GM12878 (cell line): ENCODE data around the gene CARD14. TPM values are rescaled to one million over a fixed set of nuclear protein-coding genes. Genes with fewer than 3 reads are reported as not detected.

Experiments
- ATAC-seq: fragments of 200-7000 bp; cut with Tn5 transposase; 3 replicates; pipeline ENCODE4 v1.9.1; 2020; ENCODE audit warnings: mild to moderate bottlenecking, moderate library complexity
- BruUV-seq: library from RNA; stranded (reverse); fragments of 400-500 nt; replicated peaks from 2 replicates; lab custom pipeline; 2021; lab: Mats Ljungman, UMichigan
- CTCF ChIA-PET: fragments of 300-600 bp; sonication (Branson Sonifier 250); formaldehyde crosslinking; extraction: SDS; loops from one replicate; lab custom pipeline; 2021; ENCODE audit warnings: inconsistent platforms; lab: Yijun Ruan, JAX
- POLR2A ChIA-PET: fragments of 350-600 bp; formaldehyde crosslinking; extraction: SDS; loops from one replicate; lab custom pipeline; 2021; ENCODE audit warnings: inconsistent platforms; lab: Charles Lee
- RAD21 ChIA-PET: fragments of 300-600 bp; sonication (Branson Sonifier 250); formaldehyde crosslinking; loops from one replicate; lab custom pipeline; 2023; ENCODE audit warnings: antibody characterized with exemption; ENCODE audit not compliant: unreplicated experiment; lab: Charles Lee
- SMC1A ChIA-PET: fragments of 300-600 bp; sonication (Branson Sonifier 250); formaldehyde crosslinking; loops from one replicate; lab custom pipeline; 2023; ENCODE audit not compliant: unreplicated experiment, uncharacterized antibody; lab: Charles Lee
- DNase-seq: peaks from one replicate; pipeline ENCODE4 v3.0.0-alpha.2; 2011; ENCODE audit warnings: low read depth, low spot score
- FAIRE-seq: peaks from 3 replicates; lab custom pipeline; 2011; peaks lifted over from hg19 to GRCh38; lab: Jason Lieb, UNC
- H2AFZ ChIP-seq: 2 replicates; pipeline ENCODE4 v1.6.0; 2011; ENCODE audit warnings: low read depth, low read length, control low read depth; ENCODE audit not compliant: control insufficient read depth
- H3K27ac ChIP-seq: 2 replicates; pipeline ENCODE4 v1.5.1; 2011; ENCODE audit warnings: control low read depth; ENCODE audit not compliant: control insufficient read depth, insufficient read depth
- H3K27me3 ChIP-seq, 2 experiments: replicated peaks in 1 of 2; 2 replicates each; pipeline versions ENCODE4 v1.6.0 to v1.6.1; 2011; ENCODE audit warnings: low read length in 1 of 2; ENCODE audit not compliant: control insufficient read depth in 2 of 2, insufficient read depth in 2 of 2
- H3K36me3 ChIP-seq, 2 experiments: 2 replicates each; pipeline ENCODE4 v1.5.1; 2011; ENCODE audit warnings: low read length in 1 of 2; ENCODE audit not compliant: control insufficient read depth in 2 of 2, insufficient read depth in 2 of 2
- H3K4me1 ChIP-seq: 2 replicates; pipeline ENCODE4 v1.6.1; 2011; ENCODE audit warnings: mild to moderate bottlenecking, low read length, moderate library complexity, mixed read lengths; ENCODE audit not compliant: control insufficient read depth, insufficient read depth
- H3K4me2 ChIP-seq: 2 replicates; pipeline ENCODE4 v1.6.0; 2011; ENCODE audit warnings: control low read depth; ENCODE audit not compliant: control insufficient read depth, insufficient read depth
- H3K4me3 ChIP-seq: fragments of 200-600 bp; sonication (generic); 2 replicates; pipeline ENCODE4 v1.5.1; 2016
- H3K79me2 ChIP-seq: 2 replicates; pipeline ENCODE4 v1.6.0; 2011; ENCODE audit warnings: low read length; ENCODE audit not compliant: control insufficient read depth, insufficient read depth
- H3K9ac ChIP-seq: 2 replicates; pipeline ENCODE4 v1.8.0; 2011; ENCODE audit warnings: low read length, control low read depth, mixed read lengths; ENCODE audit not compliant: control insufficient read depth, insufficient read depth
- H3K9me3 ChIP-seq: replicated peaks from 3 replicates; pipeline ENCODE4 v1.5.1; 2011; ENCODE audit warnings: mild to moderate bottlenecking, low read length; ENCODE audit not compliant: control insufficient read depth, insufficient read depth
- H4K20me1 ChIP-seq: 2 replicates; pipeline ENCODE4 v1.6.0; 2011; ENCODE audit not compliant: control insufficient read depth, insufficient read depth
- EED ChIP-seq: sonication (generic); IDR thresholded peaks from 2 replicates; pipeline ENCODE4 v1.6.1; 2016; ENCODE audit warnings: antibody characterized with exemption, low read depth
- ETV6 ChIP-seq, 2 experiments: fragments of 450-650 bp in 1 of 2; IDR thresholded peaks in 1 of 2; conservative IDR thresholded peaks in 1 of 2; 2 replicates each; pipeline ENCODE4 v1.6.1; 2014; ENCODE audit warnings: antibody characterized with exemption in 1 of 2, borderline replicate concordance in 1 of 2, low read depth in 1 of 2, mild to moderate bottlenecking in 1 of 2, moderate library complexity in 1 of 2
- HDAC6 ChIP-seq: fragments of 200-600 bp; sonication (generic); IDR thresholded peaks from one replicate; pipeline ENCODE4 v1.8.0; 2017; ENCODE audit warnings: antibody characterized with exemption; ENCODE audit not compliant: unreplicated experiment
- SIN3A ChIP-seq: IDR thresholded peaks from 2 replicates; pipeline ENCODE4 v1.6.1; 2012; ENCODE audit warnings: low read depth, low read length, improper control_type of control experiment
- SMC3 ChIP-seq: IDR thresholded peaks from 2 replicates; pipeline ENCODE4 v1.6.1; 2011; ENCODE audit warnings: low read length, improper control_type of control experiment, borderline replicate concordance
- SPI1 ChIP-seq: IDR thresholded peaks from 2 replicates; pipeline ENCODE4 v1.6.1; 2011; ENCODE audit warnings: low read depth, mild to moderate bottlenecking, low read length, moderate library complexity, borderline replicate concordance; ENCODE audit not compliant: insufficient read depth
- SUZ12 ChIP-seq: fragments of 200-600 bp; sonication (generic); IDR thresholded peaks from one replicate; pipeline ENCODE4 v1.6.1; 2018; ENCODE audit warnings: antibody characterized with exemption, mild to moderate bottlenecking; ENCODE audit not compliant: unreplicated experiment
- WGBS: methylation state at CpG from one replicate; pipeline ENCODE4 v1.1.6; 2016; ENCODE audit warnings: low lambda C conversion rate; ENCODE audit not compliant: insufficient replicate concordance, insufficient coverage; ENCODE audit errors: missing lambda C conversion rate; 5-methylcytosine and 5-hydroxymethylcytosine counted together
- in situ Hi-C: fragments of 300-500 bp; cut with MboI; formaldehyde crosslinking; loops from 9 replicates; pipeline ENCODE4 v1.14.3; 2018; ENCODE audit warnings: mixed read lengths
- intact Hi-C: fragments of 100-400 bp; cut with micrococcal nuclease; formaldehyde crosslinking; loops from one replicate; pipeline ENCODE4 v1.14.2; 2022; ENCODE audit not compliant: unreplicated experiment
- polyA plus RNA-seq, 11 experiments: library from polyadenylated mRNA; depleted of rRNA in 4 of 11; unstranded in 6 of 11; stranded (reverse) in 5 of 11; fragments of >200 nt; fragmentation: Nextera tagmentation in 4 of 11; fragmentation: Illumina TruSeq in 1 of 11; extraction: Ambion mirVana in 4 of 11; extraction: Trizol in 1 of 11; gene quantifications; 1 replicate in 1 of 11; 2 replicates in 10 of 11; pipeline versions ENCODE4 v1.2.1 to v1.2.3, GENCODE V29; 2011 to 2016; ENCODE audit warnings: inconsistent platforms in 2 of 11, missing spikeins in 2 of 11, low read depth in 1 of 11
- total RNA-seq, 4 experiments: library from RNA; depleted of rRNA in 3 of 4; stranded (reverse); fragments of >200 nt in 3 of 4; fragmentation: Illumina TruSeq in 1 of 4; extraction: Trizol in 1 of 4; gene quantifications; 2 replicates each; pipeline versions ENCODE4 v1.2.1 to v1.2.3, GENCODE V29; 2013 to 2021

Gene CARD14
- total and polyA plus RNA-seq, 10 of the 15 experiments (the other 5 are each of a cell fraction or from before 2014, with no cell fraction given) = 0.08 to 0.15 TPM; not detected in 8

- H3K4me1 ChIP-seq = peaks cover 12% of the 10 kb centered on the region
- peaks cover 11% of the 10 kb centered on the region for H3K79me2 ChIP-seq
- ChIA-PET SMC1A (interaction anchor here (1.8 kb wide), 1 partner anchor 9 kb away, joined by 4 read pairs; no protein-coding TSS in a partner anchor), RAD21 (no interaction called here), POLR2A (no interaction called here), CTCF (no interaction called here)
- no peak overlapping the region for H3K4me3 ChIP-seq
- TF ChIP-seq SUZ12 = no peak
- intact Hi-C loops (no loop called here), in situ Hi-C loops (no loop called here)
- FAIRE-seq (no peak), ATAC-seq (no peak), DNase-seq (no peak)
- H3K9me3 ChIP-seq = peaks cover 4% of the 10 kb centered on the region; the same call in 2 of the 3 replicates
- H2AFZ ChIP-seq = no peak overlapping the region
- no peaks in the 10 kb centered on the region for H3K36me3 ChIP-seq
- WGBS = 86% methylated on average over 5 of the region's 5 CpGs
- no peak overlapping the region for H3K27ac ChIP-seq
- no peak overlapping the region for H3K9ac ChIP-seq
- H3K27me3 ChIP-seq = no peaks in the 10 kb centered on the region
- no peaks in the 10 kb centered on the region for H4K20me1 ChIP-seq
- BruUV-seq = no TSS peak
- H3K4me2 ChIP-seq = no peak overlapping the region
Observed at GRCh38 chr17:80151333-80151732, 18.5 kb upstream of the CARD14 start.

- H3K36me3 ChIP-seq = no peaks in the 10 kb centered on the region
- H3K9ac ChIP-seq = no peak overlapping the region
- peaks cover 12% of the 10 kb centered on the region for H3K4me1 ChIP-seq
- H3K4me2 ChIP-seq = no peak overlapping the region; the same call in 1 of the 2 replicates
- FAIRE-seq (no peak), DNase-seq (no peak), ATAC-seq (no peak)
- POLR2A ChIA-PET = no interaction called here
- TF ChIP-seq SMC3 (no peak), ETV6 (conservative IDR thresholded peaks at IDR 0.05 in 1 of 2, IDR thresholded peaks at IDR 0.05 in 1 of 2; ENCODE audit: borderline replicate concordance in 1 of 2, low read depth in 1 of 2) (no peak), EED (no peak), SPI1 (no peak), HDAC6 (no peak), SIN3A (no peak)
- no peaks in the 10 kb centered on the region for H3K27me3 ChIP-seq
- intact Hi-C loops = no loop called here
- in situ Hi-C loops = no loop called here
- H3K27ac ChIP-seq = no peak overlapping the region
- RAD21 ChIA-PET = no interaction called here
- no peak overlapping the region for H3K4me3 ChIP-seq
- peaks cover 5% of the 10 kb centered on the region for H3K79me2 ChIP-seq
- no TSS peak for BruUV-seq
- H3K9me3 ChIP-seq = peaks cover 4% of the 10 kb centered on the region; the same call in 2 of the 3 replicates
- 44% methylated on average over 11 of the region's 11 CpGs for WGBS
- SMC1A ChIA-PET = interaction anchor here (1.8 kb wide), 1 partner anchor 8 kb away, joined by 4 read pairs; no protein-coding TSS in a partner anchor
- no peak overlapping the region for H2AFZ ChIP-seq
- CTCF ChIA-PET = no interaction called here
- no peaks in the 10 kb centered on the region for H4K20me1 ChIP-seq
Observed at GRCh38 chr17:80152081-80152702, 17.6 kb upstream of the CARD14 start.
